Activated CD8-positive, alpha-beta memory T cell treated with anti-CD3 and anti-CD28 coated beads, Interleukin-2, amount 50 U/mL, for 4 hours (primary cell): Measurements from ENCODE around the gene ASIC2.

Experiments
- DNase-seq: peaks from one replicate; pipeline ENCODE4 v3.0.0-alpha.2; 2020

ASIC2 gene

DNA sequence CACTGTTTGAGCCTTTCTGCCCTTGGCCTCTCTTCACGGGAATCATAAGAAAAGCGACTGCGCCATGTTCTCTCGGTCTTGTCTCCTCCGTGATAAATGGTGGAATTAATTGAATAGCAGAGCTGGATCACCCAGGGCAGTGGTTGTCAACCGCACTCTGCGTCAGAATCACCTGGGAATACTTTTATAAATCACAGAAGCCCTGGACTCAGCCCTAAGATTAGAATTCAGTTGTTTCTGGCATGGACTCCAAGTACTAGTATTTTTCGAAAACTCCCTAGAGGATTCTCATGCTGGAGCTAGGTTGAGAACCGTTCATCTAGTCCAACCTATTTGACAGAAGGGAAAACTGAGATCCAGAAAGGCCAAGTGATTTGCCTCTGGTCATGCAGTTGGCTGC is 237.3 kb downstream of the ASIC2 start:
- DNase-seq: no peak

- DNase-seq: no peak
Measured at GRCh38 chr17:33055171-33055611, 237.9 kb downstream of the ASIC2 start.

DNA sequence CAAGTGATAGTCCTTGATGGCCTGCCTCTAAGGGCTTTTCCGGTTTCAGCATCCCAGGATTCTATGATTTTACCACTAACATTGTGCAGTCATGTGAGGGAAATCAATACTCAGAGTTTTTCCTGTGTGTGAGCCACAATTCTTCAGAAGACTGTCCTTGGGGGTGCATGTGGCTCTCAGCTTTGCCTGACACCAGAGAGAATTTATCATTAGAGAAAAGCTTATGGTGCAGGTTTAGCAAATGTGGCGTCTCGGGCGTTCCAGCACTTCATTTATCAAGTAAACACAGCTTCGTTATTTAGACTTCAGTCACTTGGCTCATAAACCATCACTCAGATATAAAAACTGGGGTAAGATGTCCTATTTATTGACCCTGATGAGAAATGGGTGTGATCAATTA is 238.7 kb downstream of the ASIC2 start:
- DNase-seq: no peak

GRCh38 chr17:33053676-33054075 is 239.4 kb downstream of the ASIC2 start:
- no peak for DNase-seq

- DNase-seq: no peak
Measured at GRCh38 chr17:33052856-33053255, 240.2 kb downstream of the ASIC2 start.

DNA sequence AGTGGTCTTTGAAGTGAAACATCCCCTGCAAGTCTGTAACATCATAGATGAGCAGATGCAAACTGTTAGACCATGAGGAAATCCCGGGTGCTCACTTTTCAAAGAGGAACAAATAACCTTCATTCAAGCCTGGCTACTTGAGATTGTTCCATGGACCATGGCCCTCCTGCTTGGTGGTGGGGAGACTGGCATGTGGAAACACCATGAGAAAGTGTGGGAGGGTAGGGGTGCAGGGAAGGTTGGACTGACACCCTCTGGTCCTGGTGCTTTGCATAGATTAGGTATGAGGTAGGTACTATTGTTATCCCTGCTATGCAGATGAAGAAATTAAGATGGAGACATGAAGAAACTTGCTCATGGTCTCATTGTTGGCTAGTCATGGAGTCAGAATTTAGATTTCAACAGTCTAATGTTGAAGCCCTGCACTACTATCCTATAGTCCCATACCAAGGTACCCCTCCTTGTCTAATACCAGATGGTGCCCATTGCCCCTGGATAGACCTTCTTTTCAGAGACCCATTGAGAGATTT is 242.4 kb downstream of the ASIC2 start:
- DNase-seq: no peak

DNA sequence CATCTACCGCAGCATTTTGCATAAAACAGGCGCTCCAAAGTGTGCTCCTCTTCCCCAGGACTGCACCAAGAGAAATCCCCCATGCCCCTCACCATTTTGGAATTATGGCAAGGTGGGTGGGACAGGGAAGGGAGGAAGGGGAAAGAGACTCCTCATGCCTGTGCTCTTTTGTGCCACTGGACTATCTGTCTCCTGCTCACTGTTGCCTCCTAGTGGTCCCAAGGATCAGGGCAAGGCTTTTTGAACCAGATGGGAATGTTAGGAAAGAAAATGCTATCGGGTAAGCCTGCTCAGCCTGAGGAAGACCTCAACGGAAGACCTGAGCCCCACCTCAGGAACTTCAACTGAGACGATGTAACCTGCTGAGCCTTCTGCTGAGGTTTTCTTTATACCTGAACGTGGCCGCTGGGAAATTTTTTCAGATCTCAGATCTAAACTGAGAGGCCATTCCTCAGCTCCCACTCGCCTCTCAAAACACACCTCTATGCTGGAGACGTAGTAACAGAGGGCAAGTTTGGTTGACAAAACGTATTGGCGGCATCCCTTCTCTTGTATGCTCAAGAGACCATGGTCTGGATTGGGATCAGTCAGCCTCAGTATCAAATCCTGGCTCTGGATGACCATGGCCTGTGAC is 243.2 kb downstream of the ASIC2 start:
- DNase-seq: peak; percentile 33

- no peak for DNase-seq
Measured at GRCh38 chr17:33046361-33047255, 246.5 kb downstream of the ASIC2 start.

DNA sequence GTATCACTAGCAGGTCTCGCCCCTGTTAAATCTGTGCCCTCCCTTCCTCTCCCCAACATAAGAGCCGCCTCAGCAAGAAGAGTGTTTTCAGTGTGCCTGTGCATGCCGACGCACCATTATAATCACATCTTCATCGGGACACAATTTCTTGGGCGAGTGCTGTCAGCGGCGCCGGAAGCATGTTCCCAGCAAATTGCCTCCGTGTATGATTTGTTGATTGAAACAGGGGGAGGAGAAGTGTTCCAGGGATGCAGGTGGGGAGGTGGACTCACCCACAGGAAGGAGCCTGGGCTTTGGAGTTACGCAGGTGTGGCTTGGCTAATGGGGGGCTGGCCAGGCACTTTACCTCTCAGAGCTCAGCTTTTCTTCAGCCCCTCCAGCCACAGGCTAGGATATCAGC is 247.9 kb downstream of the ASIC2 start:
- DNase-seq: no peak

DNA sequence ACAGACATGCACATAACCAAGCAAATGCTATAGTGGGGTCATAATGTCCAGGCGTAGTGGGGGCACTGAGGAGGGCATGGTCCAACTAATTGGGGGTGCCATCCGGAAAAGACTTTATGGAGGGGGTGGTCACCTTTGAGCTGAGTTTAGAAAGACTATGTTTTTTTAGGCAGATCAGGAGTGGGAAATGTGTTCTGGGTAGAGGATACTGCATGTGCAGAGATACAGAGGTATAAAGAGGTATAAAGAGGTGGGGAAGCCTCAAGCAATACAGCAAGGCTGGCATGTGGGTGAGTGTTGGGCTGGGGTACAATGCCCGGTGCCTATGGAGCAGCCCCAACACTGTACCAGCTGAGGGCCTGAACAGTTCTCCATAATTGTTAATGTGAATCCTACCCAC is 248.3 kb downstream of the ASIC2 start:
- DNase-seq: no peak

DNA sequence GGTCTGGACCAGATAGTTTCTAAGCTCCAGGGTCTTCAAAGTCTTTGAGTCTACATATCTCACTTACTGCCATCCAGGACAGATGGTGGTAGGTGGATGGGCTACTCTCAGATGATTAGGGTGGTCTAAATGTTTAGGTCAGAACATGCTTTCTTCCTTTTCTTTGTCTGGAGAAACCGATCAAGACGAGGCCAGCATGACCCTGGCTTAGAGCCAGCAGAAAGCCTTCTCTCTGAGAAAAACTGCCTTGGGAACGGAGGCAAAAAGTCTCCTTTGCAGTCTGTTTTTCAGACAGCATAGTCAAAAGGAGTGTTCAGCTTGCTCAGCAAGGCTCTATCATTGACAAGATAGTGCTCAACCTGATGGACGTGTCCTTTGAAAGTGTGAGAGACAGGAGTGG is 252.6 kb downstream of the ASIC2 start:
- DNase-seq: no peak

GRCh38 chr17:33039874-33040273 is 253.2 kb downstream of the ASIC2 start:
- DNase-seq: no peak

GRCh38 chr17:33038740-33039139 is 254.4 kb downstream of the ASIC2 start:
- no peak for DNase-seq

DNA sequence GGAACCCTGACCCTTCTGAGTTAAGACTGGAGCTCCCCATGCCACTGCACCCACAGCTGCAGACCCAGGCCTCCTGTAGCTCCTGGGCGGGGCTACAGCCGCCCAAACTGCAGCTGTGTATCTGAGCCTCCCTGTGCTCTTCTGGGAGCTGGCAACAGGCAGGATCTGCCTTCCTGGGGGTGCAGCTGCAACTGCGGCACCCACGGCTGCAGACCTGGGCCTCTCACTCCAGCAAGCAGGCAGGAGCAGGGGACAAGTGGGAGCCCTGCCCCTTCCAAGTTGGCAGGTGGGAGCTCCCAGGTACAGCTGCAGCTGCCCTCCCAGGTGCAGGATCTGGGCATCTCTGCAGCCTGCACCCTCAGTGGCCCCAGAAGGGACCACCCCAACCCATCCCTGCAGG is 259.9 kb downstream of the ASIC2 start:
- no peak for DNase-seq

GRCh38 chr17:33028778-33029177 is 264.3 kb downstream of the ASIC2 start:
- no peak for DNase-seq

- DNase-seq: no peak
Measured at GRCh38 chr17:33028061-33028460, 265.0 kb downstream of the ASIC2 start.

- DNase-seq: no peak
Measured at GRCh38 chr17:33024688-33025486, 268.2 kb downstream of the ASIC2 start.

GRCh38 chr17:33023790-33024189 is 269.3 kb downstream of the ASIC2 start:
- DNase-seq: no peak

GRCh38 chr17:33021731-33022408 is 271.2 kb downstream of the ASIC2 start:
- no peak for DNase-seq

GRCh38 chr17:33019161-33019890 is 273.8 kb downstream of the ASIC2 start:
- DNase-seq: no peak

GRCh38 chr17:33017366-33017765 is 275.7 kb downstream of the ASIC2 start:
- DNase-seq: no peak

DNA sequence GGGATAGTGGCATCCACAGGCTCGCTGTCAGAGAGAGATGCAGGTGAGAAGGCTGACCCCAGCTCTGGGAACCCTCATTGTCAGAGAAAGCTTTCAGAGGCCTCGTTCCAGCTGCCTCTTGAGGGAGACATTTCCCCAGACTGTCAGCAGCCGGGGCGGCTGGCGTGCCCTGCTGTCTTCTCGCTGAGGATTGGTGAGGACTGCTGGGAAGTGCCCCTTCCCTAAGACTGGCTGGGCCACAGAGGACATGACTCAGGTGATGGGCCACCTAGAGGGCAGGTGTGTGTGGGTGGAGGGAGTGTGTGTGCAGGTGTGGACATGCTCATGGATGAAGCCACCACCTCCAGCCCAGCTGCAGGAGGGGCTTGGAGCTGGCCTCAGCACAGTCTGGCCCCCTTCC is 276.2 kb downstream of the ASIC2 start:
- no peak for DNase-seq
